DMS153 treated with DMSO at 0.1 percent for 48 hours (cell line): ENCODE data around the gene BZW1.
"Not testable (repeated sequence)": the region's sequence is repeated elsewhere in the genome, so short reads cannot be mapped to it uniquely, and the experiment has no call there.

Experiments used
- DNase-seq: peaks from one replicate; lab custom pipeline; 2025; ENCODE audit not compliant: unreplicated experiment; lab: John Stamatoyannopoulos, UW

BZW1 gene

DNA sequence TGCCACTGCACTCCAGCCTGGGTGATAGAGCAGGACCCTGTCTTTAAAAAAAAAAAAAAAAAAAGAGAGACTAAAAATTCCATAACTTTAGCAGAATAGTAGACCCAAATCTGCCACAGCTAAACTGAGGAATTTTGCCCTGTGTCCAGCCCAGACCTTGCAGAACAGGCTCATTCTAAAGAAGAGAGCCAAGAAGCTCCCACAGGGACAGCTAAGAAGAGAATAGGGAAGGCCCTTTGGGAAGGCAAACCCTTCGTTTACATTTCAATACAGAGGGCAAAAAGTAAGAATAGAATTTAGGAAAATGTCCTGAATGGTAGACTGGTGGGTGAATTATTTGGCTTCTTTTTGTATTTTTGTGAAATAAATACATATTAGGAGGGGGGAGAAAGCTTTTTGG, 21.5 kb upstream of the BZW1 start:
- DNase-seq: no peak

DNA sequence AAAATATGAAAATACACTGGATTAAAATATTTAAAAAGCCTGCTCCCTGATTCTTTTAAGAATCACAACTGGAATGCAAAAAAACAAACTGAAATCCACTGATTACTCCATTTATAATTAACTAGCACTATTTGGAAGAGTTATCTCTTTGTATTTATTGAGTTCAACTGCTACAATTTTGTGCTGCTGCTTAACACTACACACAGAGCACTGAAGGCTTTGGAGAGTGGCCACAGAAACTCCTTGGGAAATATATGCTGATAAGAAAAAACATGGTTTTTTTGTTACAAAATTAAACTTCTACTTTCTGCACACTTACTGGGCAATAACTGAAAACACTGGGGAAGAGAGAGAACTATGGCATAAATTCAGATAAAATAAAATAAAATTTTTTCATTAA, 19.8 kb upstream of the BZW1 start:
- no peak for DNase-seq

GRCh38 chr2:200794143-200794542, 17.6 kb upstream of the BZW1 start:
- no peak for DNase-seq

DNA sequence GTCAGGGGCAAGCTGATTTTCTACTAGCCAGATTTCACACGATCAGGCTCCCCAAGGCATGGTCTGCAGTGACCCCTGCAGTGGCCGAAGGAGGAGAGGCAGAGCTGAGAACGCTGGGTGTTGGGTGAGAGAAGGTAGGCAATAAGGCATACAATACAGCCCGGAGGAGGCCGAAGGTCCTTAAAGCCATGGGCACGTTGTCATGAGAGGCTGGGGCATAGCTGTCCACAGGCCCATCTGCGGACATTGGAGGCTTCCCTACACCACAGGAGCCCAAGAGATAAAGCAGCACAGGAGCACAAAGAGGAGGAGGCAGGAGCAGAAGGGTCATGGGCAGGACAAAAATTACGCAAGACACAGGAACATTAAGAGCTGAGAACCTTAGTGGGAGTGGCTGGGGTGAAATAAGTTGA, 16.7 kb upstream of the BZW1 start:
- DNase-seq: no peak

DNA sequence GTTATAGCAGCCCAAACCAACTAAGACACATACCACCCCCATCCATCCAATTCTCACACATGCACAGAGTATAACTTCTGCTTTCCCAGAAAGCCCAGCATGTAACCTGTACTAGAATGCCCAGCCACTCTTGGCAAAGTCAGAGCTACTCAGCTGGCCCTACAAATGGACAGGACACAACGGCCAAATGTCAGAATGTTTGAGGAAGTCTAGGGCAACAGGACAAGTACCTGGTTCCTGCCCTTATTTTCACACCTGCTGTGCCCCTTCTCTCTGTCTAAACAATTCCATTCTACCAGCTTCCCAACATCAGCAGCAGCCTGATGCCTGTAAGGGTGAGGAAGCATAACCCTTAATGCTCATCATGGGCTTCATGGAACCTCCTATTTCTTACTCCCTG, 15.1 kb upstream of the BZW1 start:
- DNase-seq: no peak

GRCh38 chr2:200797242-200797770, 14.4 kb upstream of the BZW1 start:
- no peak for DNase-seq

GRCh38 chr2:200798514-200798913, 13.2 kb upstream of the BZW1 start:
- DNase-seq: no peak

GRCh38 chr2:200800458-200800857, 11.3 kb upstream of the BZW1 start:
- DNase-seq: no peak

DNA sequence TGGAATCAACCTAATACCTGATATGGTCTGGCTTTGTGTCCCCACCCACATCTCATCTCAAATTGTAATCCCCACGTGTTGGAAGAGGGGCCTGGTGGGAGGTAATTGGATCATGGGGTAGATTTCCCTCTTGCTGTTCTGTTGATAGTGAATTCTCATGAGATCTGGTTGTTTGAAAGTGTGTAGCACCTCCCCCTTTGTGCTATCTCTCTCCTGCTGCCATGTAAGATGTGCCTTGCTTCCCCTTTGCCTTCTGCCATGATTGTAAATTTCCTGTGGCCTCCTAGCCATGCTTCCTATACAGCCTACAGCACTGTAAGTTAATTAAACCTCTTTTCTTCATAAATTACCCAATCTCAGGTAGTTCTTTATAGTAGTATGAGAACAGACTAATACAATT, 10.3 kb upstream of the BZW1 start:
- not testable (repeated sequence) for DNase-seq

DNA sequence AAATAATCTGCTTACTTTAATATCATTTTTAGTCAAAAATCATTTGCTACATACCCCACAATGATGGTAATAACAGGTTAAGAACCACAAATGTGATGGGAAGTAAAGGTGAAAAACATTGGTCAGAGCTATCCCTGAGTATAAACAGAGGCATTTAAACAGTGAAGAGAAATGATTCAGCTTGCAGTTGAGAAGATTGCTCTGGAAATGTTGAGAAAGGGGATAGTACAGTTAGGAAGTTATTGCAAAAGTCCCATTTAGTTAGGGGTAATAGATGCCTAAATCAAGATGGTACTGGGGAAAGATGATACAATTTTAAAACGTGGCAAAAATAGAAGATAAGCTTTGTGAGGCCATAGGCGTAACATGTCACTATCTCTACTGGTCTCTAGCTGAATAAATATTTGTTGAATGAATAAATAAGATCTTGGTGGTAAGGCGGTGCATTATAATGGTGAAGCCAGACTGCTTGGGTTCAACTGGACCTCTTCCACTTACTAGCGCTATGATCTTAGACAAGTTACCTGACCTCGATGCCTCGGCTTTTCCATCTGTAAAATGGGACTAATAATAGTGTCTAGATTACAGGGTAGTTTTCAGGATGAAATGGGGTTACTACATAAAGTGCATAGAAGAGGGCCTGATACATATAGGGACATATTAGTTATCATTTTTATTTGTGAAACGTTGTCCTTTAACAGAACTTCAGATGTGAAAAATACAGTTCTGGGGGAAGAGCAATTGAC, 2.0 kb upstream of the BZW1 start:
- no peak for DNase-seq

DNA sequence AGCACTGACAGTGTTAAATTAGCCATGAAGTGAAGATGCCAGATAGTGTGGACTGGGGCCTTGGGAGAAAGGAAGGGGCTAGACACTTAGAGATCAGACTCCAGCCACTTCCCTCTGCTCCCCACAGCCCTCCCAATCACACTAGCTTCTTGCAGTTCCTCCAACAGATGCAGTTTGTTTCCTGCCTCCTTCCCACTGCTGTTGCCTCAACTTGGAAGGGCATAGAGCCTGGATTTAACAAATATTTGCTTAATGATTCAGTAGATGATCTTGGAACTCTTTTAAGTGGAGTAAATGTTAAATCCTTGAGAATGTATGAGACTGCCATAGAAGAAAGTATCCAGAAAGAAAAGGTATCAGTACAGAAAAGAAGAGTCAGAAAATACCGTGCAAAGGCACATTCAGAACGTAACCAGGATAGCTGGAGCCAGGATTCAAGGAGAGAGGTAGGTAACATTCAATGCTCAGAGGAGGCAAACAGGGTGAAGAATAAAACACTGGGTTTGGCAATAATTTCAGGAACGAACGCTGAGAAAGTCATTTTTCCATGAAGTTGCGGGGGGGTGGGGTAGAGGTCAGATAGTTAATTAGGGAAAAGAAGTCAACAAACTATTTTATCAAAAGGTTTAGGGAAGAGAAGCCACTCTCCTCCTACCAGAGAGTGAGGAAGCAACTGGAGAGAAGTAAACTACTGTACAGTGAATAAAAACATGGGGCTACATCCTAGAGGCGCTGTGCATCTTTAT, 1.3 kb upstream of the BZW1 start:
- no peak for DNase-seq

GRCh38 chr2:200810998-200811332, 745 bp upstream of the BZW1 start:
- no peak for DNase-seq

DNA sequence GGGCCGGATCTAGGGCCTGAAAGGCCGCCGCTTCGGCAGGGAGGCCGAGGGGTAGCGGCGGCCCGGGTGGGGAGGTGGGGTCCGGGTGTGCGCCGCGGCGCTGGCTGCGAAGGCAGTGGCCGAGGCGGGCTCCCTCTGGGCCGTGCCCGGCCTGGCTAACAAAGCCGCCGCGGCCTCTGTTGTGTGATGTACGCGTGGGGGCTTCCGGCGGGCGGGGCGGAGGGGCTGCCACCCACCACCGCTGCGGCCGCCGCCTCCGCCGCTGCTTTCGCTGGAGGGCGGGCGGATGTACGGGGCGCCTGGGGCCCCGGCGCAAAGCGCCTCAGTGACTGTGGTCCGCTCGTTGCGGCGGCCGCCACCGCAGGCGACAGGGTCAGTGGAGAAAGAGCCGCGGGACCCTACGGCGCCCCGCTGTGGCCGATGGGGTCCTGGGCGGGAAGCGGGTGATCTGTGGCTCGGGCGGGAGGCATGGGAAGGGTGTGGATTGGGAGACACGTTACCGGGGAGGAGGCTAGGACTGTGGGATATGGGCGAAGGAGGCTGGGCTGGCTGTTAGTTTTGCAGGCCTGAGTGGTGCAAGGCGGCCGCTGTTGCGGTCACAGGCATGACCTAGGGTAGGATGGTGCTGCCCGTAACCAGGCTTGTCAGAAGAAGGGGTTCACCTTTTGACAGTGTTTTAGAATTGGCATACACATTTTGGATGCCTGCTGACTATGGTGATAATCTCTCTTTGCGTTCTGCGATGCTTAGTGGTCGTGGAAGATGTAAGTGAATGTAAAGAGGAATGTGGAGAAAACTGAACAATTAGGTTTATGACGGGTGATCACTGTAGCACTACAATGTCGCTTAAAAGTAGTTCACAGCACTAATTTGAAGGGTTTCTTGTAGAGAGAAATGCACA, 662 bp downstream of the BZW1 start:
- no peak for DNase-seq

DNA sequence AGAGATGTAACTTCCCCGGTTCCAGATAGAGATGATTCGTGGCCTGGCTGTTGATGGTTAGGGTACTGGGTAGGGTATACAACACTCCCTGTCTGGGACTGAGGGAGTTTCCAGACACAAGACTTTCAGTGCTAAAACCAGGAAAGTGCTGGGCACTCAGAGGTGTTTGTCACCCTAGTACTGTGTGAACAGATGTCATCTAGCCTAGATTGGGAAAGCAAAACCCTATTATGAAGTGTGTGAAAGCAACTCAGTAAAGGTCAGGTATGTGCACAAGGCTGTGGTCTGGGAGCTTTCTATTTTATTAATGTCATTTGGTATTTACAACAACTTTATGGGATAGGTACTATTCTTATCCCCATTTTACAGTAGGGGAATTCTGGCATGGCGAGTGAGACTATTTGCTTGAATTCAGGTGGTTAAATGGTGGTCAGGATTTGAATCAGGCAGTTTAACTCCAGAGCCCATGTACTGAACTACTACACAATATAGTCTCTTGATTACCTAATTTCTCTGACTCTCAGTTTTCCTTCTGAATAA, 2.6 kb downstream of the BZW1 start:
- no peak for DNase-seq

DNA sequence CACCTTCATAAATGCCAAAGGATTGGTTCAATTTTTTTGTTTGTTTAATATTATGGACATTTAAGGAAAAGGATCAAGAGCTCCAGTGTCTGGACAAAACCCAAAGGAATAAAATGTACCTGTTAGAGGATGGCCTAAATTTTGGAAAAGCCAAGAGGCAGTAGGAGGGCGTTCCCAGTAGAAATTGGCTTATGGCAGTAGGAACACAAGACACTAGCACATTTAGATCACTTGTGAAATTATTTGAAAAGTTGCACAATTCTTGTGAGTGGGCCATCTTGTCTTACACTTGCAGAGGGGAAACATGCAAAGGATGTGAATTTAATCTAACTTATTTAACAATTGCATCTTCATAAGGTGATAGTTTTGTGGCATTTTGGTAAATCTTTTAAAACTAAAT, 3.2 kb downstream of the BZW1 start:
- no peak for DNase-seq

DNA sequence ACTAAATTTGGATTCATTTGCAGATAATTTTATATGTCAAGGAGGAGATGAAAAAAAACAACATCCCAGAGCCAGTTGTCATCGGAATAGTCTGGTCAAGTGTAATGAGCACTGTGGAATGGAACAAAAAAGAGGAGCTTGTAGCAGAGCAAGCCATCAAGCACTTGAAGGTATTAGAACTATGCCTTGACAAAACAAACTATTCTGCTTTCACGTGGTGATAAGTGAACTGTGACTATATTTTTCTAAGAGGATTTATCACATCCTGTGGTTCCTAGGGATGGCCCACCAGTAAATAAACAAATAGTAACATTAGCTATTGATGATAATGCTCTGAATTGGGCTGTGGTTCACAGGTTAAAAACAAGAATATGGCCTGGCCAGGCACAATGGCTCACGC, 7.0 kb downstream of the BZW1 start:
- not testable (repeated sequence) for DNase-seq

DNA sequence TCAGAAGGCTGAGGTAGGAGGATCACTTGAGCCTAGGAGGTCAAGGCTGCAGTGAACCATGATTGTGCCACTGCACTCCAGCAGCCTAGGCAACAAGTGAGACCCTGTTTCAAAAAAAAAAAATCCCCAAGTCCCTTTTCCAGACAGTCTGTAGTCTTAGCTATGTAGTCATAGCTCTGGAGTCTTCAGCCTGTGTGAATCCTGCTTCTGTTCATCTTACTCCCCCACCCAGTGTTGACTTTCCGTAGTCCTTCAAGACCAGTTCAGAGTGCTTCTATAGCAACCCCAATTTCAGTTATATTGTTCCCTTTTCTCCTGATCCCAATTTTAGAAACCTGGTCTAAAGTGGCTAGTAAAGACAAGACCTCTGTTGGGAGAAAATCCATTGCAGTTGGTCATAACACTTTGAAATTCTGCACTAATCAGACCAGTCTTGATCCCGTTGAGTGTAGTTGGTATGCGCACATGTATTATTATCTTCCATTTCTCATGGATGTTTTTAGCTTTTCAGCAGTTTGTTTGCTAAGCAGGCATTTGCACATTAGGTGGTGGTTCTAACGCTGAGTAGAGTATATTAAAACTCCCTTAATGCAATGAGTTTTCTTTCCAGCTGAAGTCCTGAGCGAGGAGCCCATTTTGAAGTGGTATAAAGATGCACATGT, 9.0 kb downstream of the BZW1 start:
- no peak for DNase-seq

- no peak for DNase-seq
Measured at GRCh38 chr2:200821686-200822245, 10.1 kb downstream of the BZW1 start.

- no peak for DNase-seq
Measured at GRCh38 chr2:200828104-200828503, 16.4 kb downstream of the BZW1 start.

GRCh38 chr2:200828572-200829257, 17.0 kb downstream of the BZW1 start:
- no peak for DNase-seq
